Uterus (tissue), 2 donors: Measurements from ENCODE around the gene ZGPAT.

Source experiments
- POLR2A ChIP-seq, 2 donors: fragments of 450-650 bp; IDR thresholded peaks; one replicate each; pipeline ENCODE4 v1.6.1; 2016; ENCODE audit warnings: antibody characterized with exemption in 2 of 2, mild to moderate bottlenecking in 1 of 2, moderate library complexity in 1 of 2
- TF ChIP-seq, protein P1 (sequence below), 4 experiments: fragments of 200-600 bp in 2 of 4; fragments of 450-650 bp in 2 of 4; sonication (generic) in 2 of 4; IDR thresholded peaks; one replicate each; pipeline ENCODE4 v1.5.1; 2016 to 2019; ENCODE audit warnings: antibody characterized with exemption in 4 of 4, mild to moderate bottlenecking in 2 of 4, moderate library complexity in 1 of 4

DNA sequence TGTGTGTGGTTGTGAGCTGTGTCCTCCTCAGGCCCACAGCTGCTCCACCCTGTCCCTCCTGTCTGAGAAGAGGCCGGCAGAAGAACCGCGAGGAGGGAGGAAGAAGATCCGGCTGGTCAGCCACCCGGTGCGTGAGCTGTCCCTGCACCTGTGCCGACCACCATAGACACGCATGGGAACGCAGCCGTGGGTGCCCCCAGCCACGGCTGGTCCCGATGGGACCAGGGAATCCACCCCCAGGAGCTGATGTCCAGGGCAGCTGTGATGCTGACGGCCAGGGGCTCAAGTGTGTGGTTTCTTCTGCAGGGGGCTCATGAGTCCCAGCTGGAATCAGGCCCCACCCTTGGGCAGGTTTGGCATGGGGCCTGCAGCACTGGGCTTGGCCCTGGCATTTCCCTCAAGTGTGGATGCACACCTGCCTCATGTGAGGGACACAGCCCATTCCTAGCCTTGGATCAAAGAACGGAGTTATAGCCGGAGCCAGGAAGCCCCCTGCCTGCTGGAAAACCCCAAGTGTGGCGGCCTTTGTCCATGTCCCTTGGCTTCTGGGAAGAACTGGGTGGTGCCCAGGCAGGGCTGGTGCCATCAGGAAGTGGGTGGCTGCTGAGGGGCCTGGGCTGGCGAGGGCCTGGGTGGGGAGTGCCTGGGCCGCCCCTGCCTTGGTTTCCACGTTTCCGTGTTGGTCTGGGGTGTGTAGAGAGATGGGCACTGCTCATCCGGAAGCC, 16.0 kb upstream of the ZGPAT start:
- TF ChIP-seq, protein P1, sequence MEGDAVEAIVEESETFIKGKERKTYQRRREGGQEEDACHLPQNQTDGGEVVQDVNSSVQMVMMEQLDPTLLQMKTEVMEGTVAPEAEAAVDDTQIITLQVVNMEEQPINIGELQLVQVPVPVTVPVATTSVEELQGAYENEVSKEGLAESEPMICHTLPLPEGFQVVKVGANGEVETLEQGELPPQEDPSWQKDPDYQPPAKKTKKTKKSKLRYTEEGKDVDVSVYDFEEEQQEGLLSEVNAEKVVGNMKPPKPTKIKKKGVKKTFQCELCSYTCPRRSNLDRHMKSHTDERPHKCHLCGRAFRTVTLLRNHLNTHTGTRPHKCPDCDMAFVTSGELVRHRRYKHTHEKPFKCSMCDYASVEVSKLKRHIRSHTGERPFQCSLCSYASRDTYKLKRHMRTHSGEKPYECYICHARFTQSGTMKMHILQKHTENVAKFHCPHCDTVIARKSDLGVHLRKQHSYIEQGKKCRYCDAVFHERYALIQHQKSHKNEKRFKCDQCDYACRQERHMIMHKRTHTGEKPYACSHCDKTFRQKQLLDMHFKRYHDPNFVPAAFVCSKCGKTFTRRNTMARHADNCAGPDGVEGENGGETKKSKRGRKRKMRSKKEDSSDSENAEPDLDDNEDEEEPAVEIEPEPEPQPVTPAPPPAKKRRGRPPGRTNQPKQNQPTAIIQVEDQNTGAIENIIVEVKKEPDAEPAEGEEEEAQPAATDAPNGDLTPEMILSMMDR (IDR thresholded peaks at IDR 0.05), result no peak
- no peak for TF ChIP-seq POLR2A (IDR thresholded peaks at IDR 0.05)
